ENCODE measurements around the gene PABPN1L.

- TF ChIP-seq EZH2 (IDR thresholded peaks at IDR 0.05): no peak
- TF ChIP-seq CTCF (IDR thresholded peaks at IDR 0.05): no peak
Observed at GRCh38 chr16:88888057-88888456, 21.6 kb upstream of the PABPN1L start.

Data from neural progenitor cell (in vitro differentiated cells).